Dedifferentiated amniotic fluid mesenchymal stem cell (primary cell): ENCODE data around the gene PLCXD1.
A peak's percentile ranks its signal among the peaks of the same experiment; 100 is the strongest.
"Not testable (repeated sequence)": the region's sequence is repeated elsewhere in the genome, so short reads cannot be mapped to it uniquely, and the experiment has no call there.

Source experiments
- DNase-seq: peaks from one replicate; pipeline ENCODE4 v3.0.0-alpha.2; 2016; ENCODE audit errors: extremely low spot score

The PLCXD1 gene

GRCh38 chrX:317424-318067 lies 36.4 kb downstream of the PLCXD1 start:
- no peak for DNase-seq

DNA sequence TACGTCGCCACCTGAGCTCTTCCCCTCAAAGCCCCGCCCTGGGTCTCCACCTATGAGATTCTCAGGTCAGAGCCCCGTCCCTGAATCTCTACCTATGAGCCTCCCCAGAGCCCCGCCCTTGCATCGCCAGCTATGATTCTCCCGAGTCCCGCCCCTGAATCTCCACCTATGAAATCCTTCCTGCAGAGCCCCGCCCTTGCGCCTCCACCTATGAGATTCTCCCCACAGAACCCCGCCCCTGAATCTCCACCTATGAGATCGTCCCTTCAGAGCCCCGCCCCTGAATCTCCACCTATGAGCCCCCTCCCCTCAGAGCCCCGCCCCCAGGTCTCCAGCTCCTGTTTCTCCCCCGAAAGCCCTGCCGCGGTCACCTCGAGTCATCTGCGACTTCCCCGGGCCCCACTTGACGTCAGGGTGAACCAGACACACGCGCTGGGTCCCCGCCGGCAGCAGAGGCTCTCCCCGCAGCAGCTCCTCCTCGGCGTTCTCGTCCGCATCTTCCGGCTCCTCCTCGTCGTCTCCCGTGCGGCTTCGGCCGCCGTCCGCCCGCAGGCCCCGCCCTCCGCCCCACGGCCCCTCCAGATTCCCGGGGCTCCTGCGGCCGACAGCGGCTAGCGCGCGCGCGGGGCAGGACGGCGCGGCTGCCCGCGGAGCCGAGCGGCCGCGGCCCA lies 37.0 kb downstream of the PLCXD1 start:
- peak; percentile 100 for DNase-seq

GRCh38 chrX:318739-319578 lies 37.8 kb downstream of the PLCXD1 start, which contains the start of gene GTPBP6:
GTPBP6 (minus strand) TSS chrX:318796; CDS start chrX:318787, 9 bp downstream.
- DNase-seq = peak; percentile 99

- no peak for DNase-seq
These were observed 38.5 kb downstream of the PLCXD1 start for GRCh38 chrX:319579-320125.

DNA sequence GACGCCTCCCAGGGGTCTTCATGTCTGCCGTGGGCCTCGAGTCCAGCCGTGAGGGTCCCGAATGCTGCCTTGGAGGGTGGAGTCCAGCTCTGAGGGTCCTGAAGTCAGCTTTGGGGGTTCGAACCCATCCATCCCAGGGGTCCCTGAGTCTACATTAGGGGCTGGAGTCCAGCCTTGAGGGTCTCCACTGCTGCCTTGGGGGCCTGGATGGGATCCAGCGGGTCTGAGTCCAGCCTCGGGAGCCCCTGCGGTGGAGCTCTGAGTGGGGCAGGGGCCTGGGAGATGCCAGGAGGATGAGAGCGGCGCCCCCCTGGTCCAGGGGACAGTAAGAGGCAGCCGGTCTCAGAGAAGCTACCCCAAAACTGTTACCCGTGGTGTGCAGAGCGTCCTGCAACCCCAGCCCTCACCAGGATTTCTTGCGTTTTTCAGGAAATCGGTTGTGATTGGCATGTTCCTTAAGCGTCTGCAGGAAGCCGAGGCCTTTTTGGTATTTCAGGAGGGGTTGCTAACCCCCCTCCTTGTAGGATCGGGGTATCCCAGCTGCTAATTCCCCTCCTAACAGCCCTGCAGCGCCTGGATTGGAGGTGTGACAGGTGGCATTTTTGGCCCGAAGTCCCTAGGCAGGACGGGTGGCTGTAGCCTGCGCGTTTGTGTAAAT lies 39.1 kb downstream of the PLCXD1 start:
- no peak for DNase-seq

DNA sequence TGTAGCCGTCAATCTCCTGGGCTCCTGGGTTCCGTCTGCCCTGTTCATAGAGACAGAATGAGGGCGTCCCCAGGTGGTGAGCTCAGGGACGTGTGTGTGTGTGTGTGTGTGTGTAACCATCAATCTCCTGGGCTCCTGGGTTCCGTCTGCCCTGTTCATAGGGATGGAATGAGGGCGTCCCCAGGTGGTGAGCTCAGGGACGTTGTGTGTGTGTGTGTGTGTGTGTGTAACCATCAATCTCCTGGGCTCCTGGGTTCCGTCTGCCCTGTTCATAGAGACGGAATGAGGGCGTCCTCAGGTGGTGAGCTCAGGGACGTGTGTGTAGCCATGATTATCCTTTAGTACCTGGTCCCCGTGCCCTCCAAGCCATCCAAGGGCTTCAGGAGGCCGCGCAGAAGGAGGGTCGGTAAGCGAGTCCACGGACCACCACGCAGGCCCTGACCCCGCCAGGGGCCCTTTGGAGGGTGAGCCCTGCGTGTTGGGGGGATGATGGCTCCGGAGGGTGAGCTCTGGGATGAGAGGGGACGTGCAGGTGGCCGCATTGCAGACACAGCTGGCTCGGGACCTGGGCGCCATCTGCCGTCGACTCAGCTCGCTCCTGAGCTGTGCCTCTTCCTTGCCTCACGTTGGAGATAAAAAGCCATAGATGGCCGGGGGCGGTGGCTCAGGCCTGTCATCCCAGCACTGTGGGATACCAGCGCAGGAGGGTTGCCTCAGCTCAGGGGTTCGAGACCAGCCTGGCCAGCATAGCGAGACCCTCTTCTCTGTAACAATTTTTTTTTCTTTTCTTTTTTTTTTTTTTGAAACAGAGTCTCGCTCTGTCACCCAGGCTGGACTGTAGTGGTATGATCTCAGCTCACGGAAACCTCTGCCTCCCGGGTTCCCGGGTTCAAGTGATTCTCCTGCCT lies 42.8 kb downstream of the PLCXD1 start:
- no peak for DNase-seq

DNA sequence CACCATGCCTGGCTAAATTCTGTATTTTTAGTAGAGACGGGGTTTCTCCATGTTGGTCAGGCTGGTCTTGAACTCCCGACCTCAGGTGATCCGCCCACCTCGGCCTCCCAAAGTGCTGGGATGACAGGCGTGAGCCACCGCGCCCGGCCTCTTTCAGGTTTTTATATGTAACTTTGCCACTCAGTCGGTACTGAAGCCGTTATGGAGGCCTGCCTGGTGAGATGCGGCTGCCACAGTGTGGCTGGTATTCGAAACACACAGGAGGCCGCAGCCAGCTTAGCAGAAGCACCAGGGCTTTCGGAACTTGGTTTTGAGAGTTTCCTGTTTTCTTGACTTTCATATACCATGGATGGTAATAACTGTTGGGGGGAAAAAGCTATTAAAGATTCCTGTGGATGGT lies 43.5 kb downstream of the PLCXD1 start:
- DNase-seq = not testable (repeated sequence)

DNA sequence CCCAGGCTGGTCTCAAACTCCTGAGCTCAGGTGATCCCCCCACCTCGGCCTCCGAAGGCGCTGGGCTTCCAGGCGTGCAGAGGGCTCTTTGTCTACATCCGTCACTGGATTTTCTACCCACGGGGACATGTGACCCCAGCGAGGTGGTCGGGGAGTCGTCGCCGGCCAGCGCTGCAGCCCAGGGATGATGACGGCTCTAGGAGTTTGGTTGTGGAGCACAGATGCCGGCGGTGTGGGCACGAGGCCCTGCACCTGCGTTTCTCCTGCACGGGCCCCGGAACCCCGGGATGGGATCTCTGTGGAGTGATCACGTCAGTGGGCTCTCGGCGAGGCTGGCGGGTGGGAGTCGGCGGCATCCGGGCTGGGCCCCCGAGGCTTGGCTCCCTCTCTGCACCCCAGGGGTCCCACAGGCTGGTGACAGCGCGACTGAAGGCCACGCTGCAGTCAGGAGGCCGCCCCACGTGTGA lies 46.5 kb downstream of the PLCXD1 start:
- no peak for DNase-seq

DNA sequence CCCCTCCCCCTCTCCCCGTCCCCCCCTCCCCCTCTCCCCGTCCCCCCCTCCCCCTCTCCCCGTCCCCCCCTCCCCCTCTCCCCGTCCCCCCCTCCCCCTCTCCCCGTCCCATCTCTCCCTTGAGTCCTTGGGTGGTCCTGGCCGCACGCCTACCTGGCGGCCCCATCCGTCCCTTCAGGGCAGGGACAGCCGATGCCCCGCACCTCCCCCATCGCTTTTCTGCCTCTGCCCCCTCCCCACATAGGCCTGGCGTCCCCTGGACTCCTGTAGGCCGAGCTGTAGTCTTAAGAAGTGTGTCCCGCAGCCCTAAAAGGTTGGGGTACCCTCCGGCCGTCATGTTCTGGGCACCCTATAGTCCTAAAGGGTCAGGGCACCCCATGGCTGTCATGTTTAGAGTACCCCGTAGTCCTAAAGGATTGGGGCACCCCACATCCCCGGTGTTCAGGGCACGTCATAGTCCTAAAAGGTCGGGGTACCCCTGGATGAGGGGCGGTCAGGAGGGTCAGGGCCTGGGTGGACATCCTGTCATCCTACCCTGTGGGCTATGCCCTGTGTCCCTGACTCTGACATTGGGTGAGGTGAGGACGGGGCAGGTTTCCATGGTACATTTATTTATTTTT lies 48.2 kb downstream of the PLCXD1 start:
- no peak for DNase-seq

DNA sequence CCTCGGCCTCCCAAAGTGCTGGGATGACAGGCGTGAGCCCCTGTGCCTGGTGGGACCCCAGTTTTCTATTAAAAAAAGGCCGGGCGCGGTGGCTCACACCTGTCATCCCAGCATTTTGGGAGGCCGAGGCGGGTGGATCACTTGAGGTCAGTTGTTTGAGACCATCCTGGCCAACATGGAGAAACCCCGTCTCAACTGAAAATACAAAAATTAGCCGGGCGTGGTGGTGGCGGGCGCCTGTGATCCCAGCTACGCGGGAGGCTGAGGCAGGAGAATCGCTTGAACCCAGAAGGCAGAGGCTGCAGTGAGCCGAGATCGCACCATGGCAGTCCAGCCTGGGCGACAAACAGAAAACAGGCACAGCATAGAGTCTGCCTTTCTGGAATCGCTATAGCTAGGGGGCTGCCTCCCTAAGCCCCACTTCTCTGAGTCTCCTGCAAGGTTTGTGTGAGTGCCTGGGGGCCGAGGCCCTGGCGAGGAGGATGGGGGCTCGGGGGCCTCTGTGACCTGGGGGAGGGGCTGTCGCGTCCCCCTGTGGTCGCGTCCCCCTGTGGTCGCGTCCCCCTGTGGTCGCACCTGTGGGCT lies 49.1 kb downstream of the PLCXD1 start:
- not testable (repeated sequence) for DNase-seq

GRCh38 chrX:330726-331150 lies 49.6 kb downstream of the PLCXD1 start:
- no peak for DNase-seq

- no peak for DNase-seq
These were observed 50.1 kb downstream of the PLCXD1 start for GRCh38 chrX:331151-331824.

- no peak for DNase-seq
These were observed 50.8 kb downstream of the PLCXD1 start for GRCh38 chrX:331825-332495.

- no peak for DNase-seq
These were observed 51.3 kb downstream of the PLCXD1 start for GRCh38 chrX:332496-332860.

DNA sequence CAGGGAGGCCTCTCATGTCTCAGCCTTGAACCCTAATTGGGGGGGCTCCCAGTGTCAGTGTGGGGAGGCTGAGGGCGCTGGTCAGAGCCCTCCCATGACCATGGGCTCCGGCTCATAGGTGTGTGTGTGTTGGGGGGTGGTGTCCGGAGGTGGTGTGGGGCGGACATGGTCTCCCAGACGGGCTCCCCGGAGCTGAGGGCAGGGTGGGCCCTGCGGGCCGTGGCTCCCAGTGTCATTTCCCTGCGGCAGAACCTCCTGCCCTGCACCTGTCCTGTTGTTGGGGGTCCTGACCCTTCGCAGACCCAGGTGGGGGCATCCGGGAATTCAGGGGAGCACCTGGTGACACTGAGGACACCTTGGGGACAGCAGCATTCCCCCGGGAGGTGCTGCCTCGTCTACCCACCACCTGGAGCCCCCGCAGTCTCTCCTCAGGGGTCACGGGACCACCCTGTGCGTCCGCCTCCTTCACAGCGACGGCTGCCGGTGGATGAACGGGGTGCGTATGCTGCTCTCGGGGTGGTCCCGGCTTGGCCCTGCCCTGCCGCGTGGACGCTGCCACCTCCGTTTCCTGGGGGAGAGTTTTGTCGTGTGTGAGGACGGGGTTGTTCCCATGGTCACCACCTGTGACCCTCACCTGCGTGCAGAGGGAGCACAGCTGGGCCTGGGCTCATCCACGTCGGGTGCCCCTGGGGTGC lies 51.9 kb downstream of the PLCXD1 start:
- DNase-seq = no peak

- no peak for DNase-seq
These were observed 52.6 kb downstream of the PLCXD1 start for GRCh38 chrX:333611-334311.

DNA sequence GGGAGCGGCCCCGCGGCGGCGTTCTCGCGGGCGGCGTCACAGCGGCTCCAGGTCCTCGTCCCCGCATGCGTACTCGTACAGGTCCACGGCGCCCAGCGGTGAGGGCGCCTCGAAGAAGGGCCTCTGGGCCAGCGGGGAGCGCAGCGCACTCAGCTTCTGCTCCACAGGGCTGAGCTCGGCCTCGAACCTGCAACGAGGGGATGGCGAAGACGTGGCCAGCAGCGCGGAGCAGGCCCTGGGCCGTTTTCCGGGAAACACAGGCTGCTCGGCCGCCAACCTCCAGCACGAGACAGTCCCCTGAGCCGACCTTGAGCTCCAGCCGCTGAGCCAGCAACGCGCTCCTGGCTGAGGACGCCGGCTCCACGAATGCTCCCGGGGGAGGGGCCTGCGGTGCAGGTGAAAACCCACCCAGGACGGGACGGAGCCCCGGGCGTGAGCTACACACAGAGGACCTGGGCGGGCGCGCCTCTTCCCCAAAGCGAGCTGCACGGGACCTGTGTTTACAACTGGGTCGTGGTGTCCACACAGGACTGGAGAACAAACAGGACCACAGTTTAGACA lies 53.2 kb downstream of the PLCXD1 start:
- no peak for DNase-seq
